NCI-H2171 treated with DMSO at 0.1 percent for 48 hours (cell line): ENCODE measurements around the gene GSK3B.
"Not testable (repeated sequence)": the region's sequence is repeated elsewhere in the genome, so short reads cannot be mapped to it uniquely, and the experiment has no call there.

Experiments used
- DNase-seq: peaks from one replicate; lab custom pipeline; 2025; lab: John Stamatoyannopoulos, UW

GSK3B gene

GRCh38 chr3:119934249-119934648, 160.0 kb downstream of the GSK3B start:
- DNase-seq = no peak

GRCh38 chr3:119933207-119933606, 161.0 kb downstream of the GSK3B start:
- DNase-seq = no peak

- DNase-seq = no peak
Measured at GRCh38 chr3:119930286-119930685, 164.0 kb downstream of the GSK3B start.

GRCh38 chr3:119927190-119927589, 167.1 kb downstream of the GSK3B start:
- no peak for DNase-seq

GRCh38 chr3:119924111-119925094, 169.8 kb downstream of the GSK3B start:
- no peak for DNase-seq

GRCh38 chr3:119918992-119919933, 175.0 kb downstream of the GSK3B start:
- DNase-seq = no peak

GRCh38 chr3:119913021-119913420, 181.2 kb downstream of the GSK3B start:
- no peak for DNase-seq

GRCh38 chr3:119912220-119912619, 182.0 kb downstream of the GSK3B start:
- no peak for DNase-seq

GRCh38 chr3:119911748-119912147, 182.5 kb downstream of the GSK3B start:
- no peak for DNase-seq

- no peak for DNase-seq
Measured at GRCh38 chr3:119902061-119902460, 192.2 kb downstream of the GSK3B start.

GRCh38 chr3:119901148-119901547, 193.1 kb downstream of the GSK3B start:
- no peak for DNase-seq

GRCh38 chr3:119899192-119899511, 195.1 kb downstream of the GSK3B start:
- DNase-seq = no peak

GRCh38 chr3:119898478-119899191, 195.6 kb downstream of the GSK3B start:
- DNase-seq = no peak

- no peak for DNase-seq
Measured at GRCh38 chr3:119894195-119894594, 200.1 kb downstream of the GSK3B start.

- DNase-seq = no peak
Measured at GRCh38 chr3:119893769-119894168, 200.5 kb downstream of the GSK3B start.

GRCh38 chr3:119891944-119892721, 202.1 kb downstream of the GSK3B start:
- peak; percentile 76 for DNase-seq

- not testable (repeated sequence) for DNase-seq
Measured at GRCh38 chr3:119888681-119889080, 205.6 kb downstream of the GSK3B start.

- DNase-seq = peak; percentile 51
Measured at GRCh38 chr3:119885746-119886530, 208.3 kb downstream of the GSK3B start.

- no peak for DNase-seq
Measured at GRCh38 chr3:119884161-119884557, 210.1 kb downstream of the GSK3B start.

GRCh38 chr3:119883461-119884160, 210.6 kb downstream of the GSK3B start:
- DNase-seq = no peak
